Spleen (tissue), 7 donors: ENCODE results near the gene MAST4.

ENCODE experiments used
- CTCF ChIP-seq, 11 experiments: fragments of 200-600 bp in 7 of 11; fragments of 450-650 bp in 4 of 11; sonication (generic) in 4 of 11; IDR thresholded peaks in 8 of 11; conservative IDR thresholded peaks in 3 of 11; 1 replicate in 7 of 11; 2 replicates in 4 of 11; pipeline versions ENCODE4 v1.4.0 to v1.8.0; 2016 to 2021; ENCODE audit warnings: antibody characterized with exemption in 11 of 11, inconsistent platforms in 4 of 11, mild to moderate bottlenecking in 1 of 11
- POLR2AphosphoS5 ChIP-seq, 3 donors: sonication (generic); formaldehyde crosslinking; IDR thresholded peaks; one replicate each; pipeline ENCODE4 v1.5.1; 2017; ENCODE audit warnings: antibody characterized with exemption in 3 of 3
- donor health status: DM: no; HTN: no; CAD: no; lungs with moderate emphysema.
- donor health status: DM: no; HTN: no; CAD: no.
- donor health status: DM: no; HTN: no; CAD: no.

DNA sequence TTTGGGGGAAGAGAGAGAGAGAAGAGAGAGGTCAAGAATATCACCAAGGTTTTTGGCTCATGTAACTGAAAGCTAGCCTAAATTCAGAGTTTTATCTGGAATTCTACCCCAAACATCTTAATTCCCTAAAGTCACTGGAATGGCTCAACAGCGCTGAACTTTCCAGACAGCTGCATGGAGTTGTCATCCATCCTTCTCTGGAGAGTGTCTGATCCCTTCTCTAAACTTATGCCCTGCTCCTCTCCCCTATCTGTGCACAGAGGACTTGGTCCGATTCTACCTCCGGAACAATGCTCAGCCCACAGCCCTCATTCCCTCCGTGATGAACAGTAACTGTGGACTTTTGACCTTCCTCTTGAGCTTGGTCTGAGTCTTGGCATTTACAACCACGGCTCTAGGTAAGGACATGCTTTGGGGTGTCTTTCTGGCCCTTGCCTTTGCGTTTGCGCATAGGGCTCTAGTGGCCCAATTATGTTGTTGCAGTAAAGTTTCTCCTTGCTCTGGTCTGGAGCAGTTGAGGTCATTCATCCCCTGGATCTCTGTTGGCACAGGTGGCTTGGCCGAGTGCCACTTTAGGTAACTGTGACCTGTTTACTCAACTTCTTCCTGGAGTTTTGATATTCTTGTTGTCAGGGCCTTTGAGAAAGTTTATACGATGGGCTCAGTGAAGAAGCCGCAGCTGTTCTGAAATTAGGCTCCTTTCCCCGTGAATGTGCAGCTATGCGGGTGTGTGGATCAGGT is 618.7 kb downstream of the MAST4 start:
- TF ChIP-seq CTCF (IDR thresholded peaks at IDR 0.05 in 8 of 11, conservative IDR thresholded peaks at IDR 0.05 in 3 of 11) (no peak), POLR2AphosphoS5 (IDR thresholded peaks at IDR 0.05) (no peak)
